Caco-2 (cell line): Measurements from ENCODE around the gene HOMER3. TPM values are rescaled to one million over a fixed set of nuclear protein-coding genes. Genes with fewer than 3 reads are reported as not detected.

Experiments used
- BruUV-seq: library from RNA; stranded (reverse); fragments of 400-500 nt; replicated peaks from 2 replicates; lab custom pipeline; 2021; lab: Mats Ljungman, UMichigan
- CTCF ChIA-PET: fragments of 300-600 bp; sonication (Branson Sonifier 250); formaldehyde crosslinking; loops from one replicate; lab custom pipeline; 2022; ENCODE audit warnings: antibody characterized with exemption; lab: Charles Lee
- POLR2A ChIA-PET: fragments of 300-600 bp; sonication (Branson Sonifier 250); formaldehyde crosslinking; loops from one replicate; lab custom pipeline; 2022; ENCODE audit warnings: antibody characterized with exemption; lab: Charles Lee
- DNase-seq, 2 experiments: peaks; one replicate each; pipeline versions ENCODE4 v3.0.0 to v3.0.0-alpha.2; 2020 to 2022
- H3K27me3 ChIP-seq: replicated peaks from 2 replicates; pipeline ENCODE4 v1.6.0; 2011; ENCODE audit warnings: low read length; ENCODE audit not compliant: control insufficient read depth, insufficient read depth
- H3K36me3 ChIP-seq: 2 replicates; pipeline ENCODE4 v1.5.1; 2011; ENCODE audit warnings: low read length; ENCODE audit not compliant: control insufficient read depth, insufficient read depth
- H3K4me1 ChIP-seq: fragments of 250-450 bp; sonication (Bioruptor Pico); 2 replicates; pipeline ENCODE4 v1.5.1; 2020; ENCODE audit warnings: mild to moderate bottlenecking
- H3K4me3 ChIP-seq: 2 replicates; pipeline ENCODE4 v1.5.1; 2011; ENCODE audit warnings: low read depth, mild to moderate bottlenecking, control low read depth, low read length
- H3K9me3 ChIP-seq: fragments of 250-450 bp; sonication (Bioruptor Pico); 2 replicates; pipeline ENCODE4 v1.5.1; 2020; ENCODE audit warnings: mild to moderate bottlenecking, moderate library complexity
- H3K27ac Mint-ChIP-seq: one replicate; pipeline ENCODE4 v1.8.0; 2022; ENCODE audit warnings: mixed read lengths; ENCODE audit not compliant: unreplicated experiment
- H3K27me3 Mint-ChIP-seq: one replicate; pipeline ENCODE4 v1.8.0; 2022; ENCODE audit warnings: mixed read lengths; ENCODE audit not compliant: insufficient read depth, unreplicated experiment
- H3K36me3 Mint-ChIP-seq: one replicate; pipeline ENCODE4 v1.8.0; 2022; ENCODE audit warnings: mild to moderate bottlenecking, mixed read lengths; ENCODE audit not compliant: insufficient read depth, unreplicated experiment
- H3K4me1 Mint-ChIP-seq: one replicate; pipeline ENCODE4 v1.8.0; 2022; ENCODE audit warnings: low read depth, mixed read lengths; ENCODE audit not compliant: unreplicated experiment
- H3K4me3 Mint-ChIP-seq: one replicate; pipeline ENCODE4 v1.8.0; 2022; ENCODE audit warnings: mild to moderate bottlenecking, moderate library complexity, mixed read lengths; ENCODE audit not compliant: unreplicated experiment
- H3K9me3 Mint-ChIP-seq: one replicate; pipeline ENCODE4 v1.8.0; 2022; ENCODE audit warnings: mixed read lengths; ENCODE audit not compliant: unreplicated experiment
- intact Hi-C: fragments of 100-400 bp; cut with micrococcal nuclease; formaldehyde crosslinking; loops from one replicate; pipeline ENCODE4 v1.10.0; 2022; ENCODE audit not compliant: unreplicated experiment
- total RNA-seq: library from RNA; stranded (reverse); gene quantifications from 2 replicates; pipeline ENCODE4 v1.2.3, GENCODE V29; 2022
- TF ChIP-seq, protein P1 (sequence below), 2 experiments: fragments of 200-600 bp in 1 of 2; IDR thresholded peaks; 1 replicate in 1 of 2; 2 replicates in 1 of 2; pipeline versions ENCODE4 v1.5.1 to v1.8.0; 2011 to 2022; ENCODE audit warnings: antibody characterized with exemption in 1 of 2, control low read depth in 1 of 2, inconsistent platforms in 1 of 2, low read depth in 1 of 2, low read length in 1 of 2, mild to moderate bottlenecking in 1 of 2, moderate library complexity in 1 of 2; ENCODE audit not compliant: insufficient read depth in 1 of 2, severe bottlenecking in 1 of 2, unreplicated experiment in 1 of 2

The HOMER3 gene
- total RNA-seq, 1 experiment from 2014 or later: 19.0 TPM

DNA sequence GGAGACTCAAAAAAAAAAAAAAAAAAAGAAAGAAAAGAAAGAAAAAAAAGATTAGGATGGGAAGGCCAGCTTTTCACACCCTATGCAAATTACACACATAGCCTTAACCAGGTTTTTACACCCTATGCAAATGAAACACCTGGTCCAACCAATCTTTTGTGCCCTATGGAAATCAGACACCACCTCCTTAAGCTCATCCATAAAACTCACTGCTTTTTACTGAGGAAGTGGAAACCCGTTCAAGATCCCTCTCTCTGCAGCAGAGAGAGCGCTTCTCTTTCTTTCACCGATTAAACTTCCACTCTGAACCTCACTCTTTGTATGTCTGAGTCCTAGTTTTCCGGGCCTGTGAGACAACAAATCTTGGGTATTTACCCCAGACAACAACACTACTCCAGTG is 25.3 kb upstream of the HOMER3 start:
- peak overlapping the region; percentile 6 for H3K27ac Mint-ChIP-seq
- no peaks in the 10 kb centered on the region for H3K4me1 ChIP-seq
- ChIA-PET CTCF (interaction anchor here (1.6 kb wide), 1 partner anchor 21 kb away, joined by 4 read pairs; no protein-coding TSS in a partner anchor), POLR2A (no interaction called here)
- H3K9me3 Mint-ChIP-seq: no peaks in the 10 kb centered on the region
- H3K36me3 ChIP-seq: no peaks in the 10 kb centered on the region
- intact Hi-C loops: no loop called here
- H3K4me3 ChIP-seq: no peak overlapping the region
- no peaks in the 10 kb centered on the region for H3K36me3 Mint-ChIP-seq
- no peaks in the 10 kb centered on the region for H3K9me3 ChIP-seq
- no peaks in the 10 kb centered on the region for H3K27me3 Mint-ChIP-seq
- no peaks in the 10 kb centered on the region for H3K27me3 ChIP-seq
- H3K4me1 Mint-ChIP-seq: peaks cover 5% of the 10 kb centered on the region
- H3K4me3 Mint-ChIP-seq: no peak overlapping the region
- TF ChIP-seq, protein P1, sequence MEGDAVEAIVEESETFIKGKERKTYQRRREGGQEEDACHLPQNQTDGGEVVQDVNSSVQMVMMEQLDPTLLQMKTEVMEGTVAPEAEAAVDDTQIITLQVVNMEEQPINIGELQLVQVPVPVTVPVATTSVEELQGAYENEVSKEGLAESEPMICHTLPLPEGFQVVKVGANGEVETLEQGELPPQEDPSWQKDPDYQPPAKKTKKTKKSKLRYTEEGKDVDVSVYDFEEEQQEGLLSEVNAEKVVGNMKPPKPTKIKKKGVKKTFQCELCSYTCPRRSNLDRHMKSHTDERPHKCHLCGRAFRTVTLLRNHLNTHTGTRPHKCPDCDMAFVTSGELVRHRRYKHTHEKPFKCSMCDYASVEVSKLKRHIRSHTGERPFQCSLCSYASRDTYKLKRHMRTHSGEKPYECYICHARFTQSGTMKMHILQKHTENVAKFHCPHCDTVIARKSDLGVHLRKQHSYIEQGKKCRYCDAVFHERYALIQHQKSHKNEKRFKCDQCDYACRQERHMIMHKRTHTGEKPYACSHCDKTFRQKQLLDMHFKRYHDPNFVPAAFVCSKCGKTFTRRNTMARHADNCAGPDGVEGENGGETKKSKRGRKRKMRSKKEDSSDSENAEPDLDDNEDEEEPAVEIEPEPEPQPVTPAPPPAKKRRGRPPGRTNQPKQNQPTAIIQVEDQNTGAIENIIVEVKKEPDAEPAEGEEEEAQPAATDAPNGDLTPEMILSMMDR (IDR thresholded peaks at IDR 0.05; ENCODE audit: insufficient read depth in 1 of 2, low read depth in 1 of 2, low read length in 1 of 2, severe bottlenecking in 1 of 2, unreplicated experiment in 1 of 2): no peak
- DNase-seq: no peak
- BruUV-seq: no TSS peak

DNA sequence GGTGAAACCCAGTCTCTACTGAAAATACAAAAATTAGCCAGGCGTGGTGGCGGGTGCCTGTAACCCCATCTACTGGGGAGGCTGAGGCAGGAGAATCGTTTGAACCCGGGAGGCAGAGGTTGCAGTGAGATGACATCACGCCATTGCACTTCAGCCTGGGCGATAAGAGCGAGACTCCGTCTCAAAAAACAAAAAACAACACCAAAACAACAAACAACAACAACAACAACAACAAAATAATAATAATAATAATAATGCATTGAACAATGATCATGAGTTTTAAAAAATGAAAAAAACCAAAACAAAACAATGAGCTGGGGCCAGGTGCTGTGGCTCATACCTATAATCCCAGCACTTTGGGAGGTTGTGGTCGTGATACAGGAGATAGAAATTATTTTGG is 23.1 kb upstream of the HOMER3 start:
- no peaks in the 10 kb centered on the region for H3K4me1 ChIP-seq
- TF ChIP-seq, protein P1 (IDR thresholded peaks at IDR 0.05; ENCODE audit: insufficient read depth in 1 of 2, low read depth in 1 of 2, low read length in 1 of 2, severe bottlenecking in 1 of 2, unreplicated experiment in 1 of 2): no peak
- POLR2A ChIA-PET: no interaction called here
- no peaks in the 10 kb centered on the region for H3K36me3 ChIP-seq
- H3K4me3 Mint-ChIP-seq: no peak overlapping the region
- H3K27me3 Mint-ChIP-seq: no peaks in the 10 kb centered on the region
- H3K9me3 Mint-ChIP-seq: no peaks in the 10 kb centered on the region
- no peak overlapping the region for H3K27ac Mint-ChIP-seq
- H3K4me1 Mint-ChIP-seq: peaks cover 7% of the 10 kb centered on the region
- H3K4me3 ChIP-seq: no peak overlapping the region
- CTCF ChIA-PET: interaction anchor here (0.6 kb wide), 1 partner anchor 375 kb away, joined by 3 read pairs; the partner anchor contains the start of gene REX1BD
- no peaks in the 10 kb centered on the region for H3K36me3 Mint-ChIP-seq
- intact Hi-C loops: no loop called here
- DNase-seq: no peak
- H3K9me3 ChIP-seq: no peaks in the 10 kb centered on the region
- H3K27me3 ChIP-seq: no peaks in the 10 kb centered on the region
- no TSS peak for BruUV-seq

DNA sequence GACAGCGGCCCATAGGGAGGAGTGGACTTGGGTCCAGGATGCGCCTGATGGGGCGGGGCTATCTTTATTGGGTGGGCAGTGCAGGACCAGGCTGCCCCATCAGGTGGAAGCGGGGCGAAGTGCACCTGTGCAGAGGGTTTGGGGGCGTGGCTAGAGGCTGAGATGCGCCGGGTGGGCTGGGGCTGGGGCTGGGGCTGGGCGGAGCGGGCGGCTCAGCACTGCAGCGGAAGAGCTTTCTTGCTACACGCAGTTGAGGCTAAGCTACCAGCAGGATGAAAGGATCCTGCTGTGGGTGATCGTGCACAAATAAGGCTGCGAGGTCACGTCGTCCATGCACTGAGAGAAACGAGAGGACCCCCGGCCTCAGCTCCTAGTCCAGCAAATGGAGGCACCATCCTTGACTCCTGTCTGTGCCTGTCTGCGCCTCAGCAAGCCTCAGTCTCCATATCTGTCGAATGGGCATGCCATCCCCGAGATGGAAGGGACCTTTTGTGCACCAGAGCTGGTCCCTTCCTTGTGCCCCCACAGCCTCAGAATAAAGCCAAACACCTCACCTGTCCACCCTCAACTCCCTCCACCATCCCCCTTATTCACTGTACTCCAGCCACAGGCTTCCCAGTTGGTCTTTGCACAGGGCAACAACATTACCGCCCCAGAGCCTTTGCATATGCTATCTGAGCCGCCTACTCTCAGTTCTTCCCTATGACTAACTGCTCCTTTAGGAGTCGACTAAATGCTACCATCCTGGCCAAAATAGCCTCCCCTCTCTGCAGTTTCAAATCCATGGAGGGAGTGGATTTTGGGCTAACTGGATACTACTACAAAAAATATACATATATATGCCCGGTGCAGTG is 21.0 kb upstream of the HOMER3 start:
- TF ChIP-seq, protein P1 (IDR thresholded peaks at IDR 0.05; ENCODE audit: insufficient read depth in 1 of 2, low read depth in 1 of 2, low read length in 1 of 2, severe bottlenecking in 1 of 2, unreplicated experiment in 1 of 2): no peak
- H3K36me3 Mint-ChIP-seq: no peaks in the 10 kb centered on the region
- intact Hi-C loops: no loop called here
- ChIA-PET POLR2A (no interaction called here), CTCF (no interaction called here)
- no peaks in the 10 kb centered on the region for H3K4me1 ChIP-seq
- H3K9me3 Mint-ChIP-seq: no peaks in the 10 kb centered on the region
- no TSS peak for BruUV-seq
- DNase-seq: peak; percentile 49 to 65
- no peaks in the 10 kb centered on the region for H3K36me3 ChIP-seq
- no peaks in the 10 kb centered on the region for H3K27me3 ChIP-seq
- H3K4me3 Mint-ChIP-seq: no peak overlapping the region
- peaks cover 7% of the 10 kb centered on the region for H3K4me1 Mint-ChIP-seq
- no peaks in the 10 kb centered on the region for H3K9me3 ChIP-seq
- H3K4me3 ChIP-seq: no peak overlapping the region
- peaks cover 2% of the 10 kb centered on the region for H3K27me3 Mint-ChIP-seq
- H3K27ac Mint-ChIP-seq: no peak overlapping the region
